T follicular helper cell (primary cell): Measurements from ENCODE around the gene CAVIN2.

Experiments used
- DNase-seq: peaks from one replicate; pipeline ENCODE4 v3.0.0-alpha.2; 2020; ENCODE audit warnings: low read depth

CAVIN2 gene

DNA sequence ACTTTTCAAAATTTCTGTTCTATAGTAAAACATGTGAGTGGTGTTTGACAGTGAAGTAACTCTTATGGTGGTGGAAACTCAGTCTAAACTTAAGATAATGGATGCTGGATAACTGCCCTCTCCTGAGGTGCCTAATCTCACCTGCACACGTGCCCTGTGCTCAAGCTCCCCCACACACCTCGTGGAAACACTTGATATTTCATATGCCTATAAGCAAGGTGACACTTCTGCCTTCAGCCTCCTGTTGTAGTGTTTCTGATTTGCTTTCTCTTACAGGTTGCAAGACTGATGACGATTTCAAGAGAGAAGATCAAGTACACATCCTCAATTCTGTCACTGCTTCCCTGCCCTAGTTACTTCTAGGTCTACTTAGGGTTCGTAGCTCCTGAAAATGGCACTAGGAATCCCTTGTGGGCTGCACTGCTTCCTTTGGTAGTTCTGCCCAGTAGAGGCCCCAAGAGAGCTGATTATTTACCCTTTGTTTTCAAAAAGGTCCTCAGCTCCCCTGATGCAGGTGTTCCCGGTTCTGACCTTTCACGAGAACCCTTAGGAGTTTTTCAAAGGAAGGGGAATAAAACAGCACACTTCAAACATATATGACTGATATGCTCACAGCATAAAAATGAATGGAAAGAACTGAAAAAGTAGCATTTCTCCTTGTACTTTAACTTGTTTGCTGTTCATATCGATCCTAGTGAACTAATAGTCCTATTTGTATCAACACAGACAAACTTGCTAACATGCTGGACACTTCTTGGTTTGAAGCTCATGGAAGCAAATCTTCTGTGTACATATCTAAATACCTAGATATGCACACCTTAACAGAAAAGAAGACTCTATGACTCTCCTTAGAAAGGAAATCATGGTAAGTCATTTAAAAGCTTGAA, 6.7 kb downstream of the CAVIN2 start:
- no peak for DNase-seq

DNA sequence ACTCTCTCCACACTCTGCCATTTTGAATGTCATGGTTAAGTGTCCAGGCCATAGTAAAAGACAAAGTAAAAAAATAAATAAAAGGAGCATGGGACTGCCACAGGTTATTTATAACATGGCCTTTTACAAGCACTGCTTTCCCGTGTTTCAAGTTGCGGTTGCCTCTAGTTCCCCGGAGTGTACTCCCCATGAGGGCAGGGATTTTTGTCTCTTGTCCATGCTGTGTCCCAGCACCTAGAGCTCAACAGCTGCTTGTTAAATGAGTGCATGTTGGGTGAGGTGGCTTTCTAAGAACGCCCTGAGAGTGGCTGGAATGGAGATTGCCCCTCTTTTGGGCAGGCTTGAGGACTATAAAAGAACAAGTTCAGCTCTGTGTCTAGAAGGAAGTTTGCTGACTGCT, 8.4 kb downstream of the CAVIN2 start:
- no peak for DNase-seq

DNA sequence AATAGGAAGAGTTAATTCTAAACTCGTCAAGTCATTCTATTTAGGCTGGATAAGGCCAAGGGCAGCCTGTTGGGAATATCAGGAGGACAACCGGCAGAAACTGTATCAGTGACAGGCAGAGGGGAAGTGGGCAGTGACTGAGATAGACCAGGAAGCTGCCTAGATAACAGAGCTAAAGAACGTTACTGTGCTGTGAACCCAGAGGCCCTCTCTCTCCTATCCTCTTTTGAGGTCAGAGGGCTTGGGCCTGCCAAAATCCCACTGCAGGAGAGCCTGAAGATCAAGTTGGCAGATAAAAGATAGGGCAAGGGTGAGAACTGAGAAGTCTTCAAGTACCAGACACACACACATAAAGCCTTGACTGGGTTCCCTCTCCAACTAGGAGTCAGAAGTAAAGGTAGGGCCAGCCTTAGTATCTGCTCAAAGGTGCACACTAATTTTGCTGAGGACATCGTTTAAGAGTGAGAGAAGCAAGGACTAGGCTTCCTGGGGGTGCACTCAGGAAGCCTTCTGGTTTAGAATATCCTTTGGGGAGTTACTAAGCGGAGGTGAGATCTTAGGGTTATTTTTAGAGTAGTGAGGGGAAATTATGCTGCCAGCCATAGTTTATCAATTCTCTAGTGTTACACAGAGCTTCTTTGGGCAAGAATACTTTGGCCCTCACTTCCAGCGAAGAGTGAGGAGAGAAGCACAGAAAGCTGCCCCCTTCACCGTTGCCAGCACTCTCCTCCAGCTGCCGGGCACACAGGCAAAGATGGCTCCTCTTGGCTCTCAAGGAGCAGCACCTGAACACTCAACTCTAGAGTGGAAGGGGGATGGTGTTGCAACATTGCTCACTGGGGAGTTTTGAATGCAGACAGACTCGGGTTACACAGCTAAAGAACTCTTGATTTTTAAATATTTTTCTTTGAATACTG, 9.8 kb downstream of the CAVIN2 start:
- no peak for DNase-seq

DNA sequence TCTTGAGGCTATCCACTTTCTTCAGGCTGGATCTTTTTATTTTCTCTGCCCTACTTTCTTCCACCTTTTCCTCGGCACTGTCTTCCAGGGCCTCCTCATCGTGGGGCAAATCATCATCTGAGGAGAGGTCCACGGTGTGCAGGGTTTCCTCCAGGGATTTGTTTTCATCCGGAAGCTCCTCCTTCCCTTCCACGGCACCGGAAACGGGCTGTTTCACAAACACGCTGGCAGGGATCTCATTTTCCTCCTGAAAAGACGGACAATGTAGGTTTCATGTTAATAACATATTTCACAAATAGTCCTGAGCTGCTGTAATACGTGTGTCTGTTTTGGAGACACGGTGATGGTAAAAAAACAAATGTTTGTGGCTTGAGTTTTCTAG, 10.4 kb downstream of the CAVIN2 start:
- DNase-seq, result no peak

DNA sequence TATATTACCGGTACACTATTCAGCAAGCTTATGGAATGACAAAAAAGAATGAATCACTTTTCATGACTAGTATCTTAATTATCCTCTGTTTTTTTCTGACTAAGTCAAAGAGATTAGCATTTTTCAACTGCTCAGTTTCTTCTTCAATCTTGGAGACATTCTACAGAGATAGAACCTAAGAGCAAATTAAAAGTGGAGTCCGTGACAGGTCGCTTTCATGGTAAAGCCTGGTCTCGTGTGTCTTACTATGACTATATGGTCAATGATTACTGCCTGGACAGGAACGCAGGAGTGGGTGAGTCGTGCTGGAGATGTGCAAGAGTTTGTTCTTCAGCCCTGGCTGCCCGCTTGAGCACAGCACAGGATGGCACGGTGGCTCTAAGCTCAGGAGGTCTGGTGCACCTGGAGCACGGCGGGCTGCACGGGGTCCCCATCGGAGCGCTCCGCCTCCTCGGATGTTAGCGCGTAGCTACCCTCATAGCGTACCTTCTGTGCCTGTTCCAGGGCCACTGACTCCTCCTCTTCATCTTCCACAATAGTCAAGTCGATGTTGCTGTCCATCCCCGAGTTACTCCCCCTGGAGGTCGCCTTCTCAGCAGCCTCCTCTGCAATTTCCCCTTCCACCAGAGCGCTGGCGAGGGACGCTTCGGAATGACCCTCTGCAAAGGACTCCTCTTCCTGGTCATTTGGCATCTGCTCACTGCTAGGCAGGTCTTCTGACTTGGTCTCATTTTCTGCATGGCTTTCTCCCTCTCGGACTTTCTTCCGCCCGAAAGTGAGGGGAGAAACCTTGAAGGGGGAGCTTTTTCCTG, 11.1 kb downstream of the CAVIN2 start:
- DNase-seq, result no peak

DNA sequence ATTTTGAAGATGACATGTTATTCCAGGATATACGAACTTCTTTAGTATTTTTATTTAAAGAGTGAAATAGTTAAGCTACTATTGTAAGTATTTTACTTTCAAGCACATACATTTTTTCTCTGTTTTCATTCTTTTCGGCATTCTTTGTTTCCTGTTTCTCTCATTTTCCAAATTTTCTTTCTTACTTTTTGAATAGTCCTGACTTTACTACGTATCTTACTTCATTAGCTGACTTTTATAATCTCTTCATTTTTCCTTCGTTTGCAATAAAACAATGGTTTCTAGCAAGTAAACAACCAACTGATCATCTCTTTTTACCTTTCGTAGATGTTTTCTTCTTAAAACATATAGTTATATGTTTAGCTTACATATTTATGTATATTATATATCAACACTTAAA, 11.8 kb downstream of the CAVIN2 start:
- DNase-seq, result no peak

DNA sequence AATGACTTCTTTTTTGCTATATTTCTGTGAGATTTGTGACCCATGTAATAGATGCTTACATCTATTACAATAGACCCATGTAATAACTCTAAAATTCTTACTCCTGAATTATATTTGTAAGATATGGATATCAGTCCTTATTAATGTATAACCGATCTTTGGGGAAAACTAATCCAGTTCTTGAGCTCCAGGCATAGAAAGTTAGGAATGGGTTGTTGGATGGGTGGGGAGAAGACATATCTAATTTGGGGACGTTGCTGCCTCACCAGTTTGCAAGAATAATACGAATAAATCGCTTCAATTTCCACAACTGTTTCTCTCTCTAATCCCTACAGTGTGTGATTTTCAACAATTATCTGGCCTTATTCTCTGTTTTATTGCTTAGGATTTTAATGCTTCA, 13.5 kb downstream of the CAVIN2 start:
- DNase-seq, result no peak

DNA sequence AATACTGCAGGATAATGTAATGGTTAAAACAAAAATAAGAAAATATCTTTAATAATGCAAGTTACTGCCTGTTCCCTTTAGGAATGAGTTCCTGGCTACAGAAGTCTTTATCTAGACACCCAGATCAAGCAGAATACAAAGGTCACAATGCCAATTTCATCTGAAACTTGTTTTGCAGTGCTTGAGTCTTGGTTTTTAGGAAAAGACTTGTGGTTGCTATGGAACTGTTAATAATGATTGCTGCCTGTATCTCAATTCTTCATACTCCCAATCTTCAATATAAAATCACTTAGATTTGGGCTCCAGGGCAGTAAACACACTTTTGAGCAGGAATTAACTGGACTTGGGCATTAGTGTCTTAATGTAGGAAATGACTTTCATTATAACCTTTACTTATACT, 14.2 kb downstream of the CAVIN2 start:
- DNase-seq, result no peak

DNA sequence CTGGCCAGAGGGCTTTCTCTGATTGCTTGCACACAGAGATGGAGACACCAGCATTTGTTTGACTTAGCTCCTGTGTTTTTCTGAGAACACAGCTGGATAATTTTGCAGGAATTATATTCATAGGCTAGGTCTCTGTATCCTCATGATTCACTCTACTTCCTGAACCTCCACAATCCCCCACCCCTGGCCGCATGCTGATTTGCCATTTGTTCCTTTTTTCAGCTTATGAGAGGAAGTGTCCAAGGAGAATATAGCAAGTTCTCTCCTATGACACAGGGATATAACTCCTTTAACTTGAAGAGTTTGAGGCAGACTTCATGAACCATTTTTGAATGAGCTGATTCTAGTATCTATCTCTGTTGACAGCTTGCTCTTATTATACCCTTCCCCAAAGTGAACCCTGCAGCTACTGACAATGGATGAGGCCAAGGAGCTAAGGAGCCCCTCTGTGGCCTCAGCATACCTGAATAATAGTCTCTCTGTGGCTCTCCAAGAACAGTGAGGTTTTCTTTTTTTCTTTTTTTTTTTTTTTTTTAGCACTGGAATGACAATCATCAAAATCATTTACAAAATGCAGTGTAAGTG, 15.4 kb downstream of the CAVIN2 start:
- DNase-seq, result no peak

DNA sequence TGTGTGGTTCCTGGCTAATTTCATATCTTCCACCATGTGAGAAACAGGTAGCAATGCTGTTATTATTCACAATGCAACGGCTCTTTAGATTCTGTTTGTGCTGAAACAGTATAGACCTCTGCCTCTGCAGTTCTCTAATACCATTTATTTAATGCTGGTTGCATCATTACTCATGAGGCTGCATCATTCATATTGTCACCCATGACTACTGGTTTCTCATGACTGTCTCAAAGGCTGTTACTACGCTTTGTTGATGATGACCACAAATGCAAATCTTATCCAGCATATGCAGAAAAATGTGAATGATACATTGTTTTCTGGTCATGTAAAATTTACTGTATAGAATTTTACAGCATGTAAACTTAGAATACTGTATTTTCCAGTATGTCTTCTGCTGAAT, 22.5 kb downstream of the CAVIN2 start:
- DNase-seq, result no peak

DNA sequence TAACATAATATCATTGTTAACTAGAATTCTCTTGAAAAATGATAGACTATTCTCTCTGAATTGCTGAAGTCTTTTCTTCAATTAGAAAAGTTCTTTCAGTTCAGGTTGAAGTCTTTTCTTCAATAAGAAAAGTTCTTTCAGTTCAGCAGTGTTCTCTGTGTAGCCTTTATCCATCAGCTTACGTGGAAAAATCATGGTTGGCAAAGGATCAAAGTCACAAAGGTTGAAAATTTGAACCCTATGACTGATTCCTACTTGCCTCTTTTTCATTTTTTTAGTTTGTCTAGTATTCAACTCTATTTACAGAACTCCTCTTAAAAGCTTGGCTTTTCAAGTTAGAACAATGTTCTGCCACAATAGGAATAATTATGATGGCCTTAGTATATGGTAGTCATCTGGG, 25.8 kb downstream of the CAVIN2 start:
- no peak for DNase-seq

DNA sequence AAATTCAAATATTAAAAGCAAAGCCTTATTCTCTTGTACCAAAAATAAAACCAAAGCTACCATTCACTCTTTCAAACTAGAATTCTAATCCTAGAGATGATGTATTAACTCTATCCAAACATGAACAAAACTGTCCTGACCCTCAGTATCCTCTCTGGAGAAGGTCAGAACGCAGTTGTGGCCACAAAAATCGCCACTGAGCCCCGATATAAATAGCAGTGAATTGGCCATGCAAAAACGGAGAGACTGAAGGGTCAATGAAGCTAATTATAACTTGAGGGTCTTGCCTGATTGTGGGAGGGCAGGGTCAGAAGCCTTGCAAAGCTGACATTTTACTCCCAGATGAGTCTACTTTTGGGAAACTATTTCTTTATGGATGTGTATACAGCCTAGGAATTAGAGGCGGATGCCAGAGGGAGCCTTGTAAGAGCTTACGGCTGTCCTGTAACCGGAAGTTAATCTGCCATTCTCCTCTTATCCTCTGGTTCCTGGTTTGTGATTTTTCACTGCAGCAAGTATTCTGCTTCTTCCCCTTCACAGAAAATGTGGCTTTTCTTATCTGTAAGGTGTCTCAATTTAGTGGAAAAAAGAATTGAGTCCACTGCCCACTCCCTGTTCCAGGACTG, 28.1 kb downstream of the CAVIN2 start:
- no peak for DNase-seq

DNA sequence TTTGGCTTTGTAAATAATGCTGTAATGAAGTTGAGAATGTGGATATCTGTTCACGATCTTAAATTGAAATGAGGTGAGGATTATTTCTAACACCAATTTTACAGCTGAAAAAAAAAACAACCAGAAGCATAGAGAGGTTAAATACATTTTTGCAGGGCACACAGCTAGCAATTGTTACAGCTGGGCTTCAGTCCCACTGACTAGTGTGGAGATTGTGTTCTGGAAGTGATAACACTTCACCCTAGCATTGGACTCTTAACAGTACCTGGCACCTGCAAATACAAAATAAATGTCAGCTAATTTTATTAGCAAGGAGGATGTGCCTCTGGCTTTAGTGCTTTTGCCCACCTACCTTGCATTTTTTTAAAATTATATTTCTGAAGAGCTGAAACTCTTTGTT, 28.8 kb downstream of the CAVIN2 start:
- DNase-seq, result no peak

DNA sequence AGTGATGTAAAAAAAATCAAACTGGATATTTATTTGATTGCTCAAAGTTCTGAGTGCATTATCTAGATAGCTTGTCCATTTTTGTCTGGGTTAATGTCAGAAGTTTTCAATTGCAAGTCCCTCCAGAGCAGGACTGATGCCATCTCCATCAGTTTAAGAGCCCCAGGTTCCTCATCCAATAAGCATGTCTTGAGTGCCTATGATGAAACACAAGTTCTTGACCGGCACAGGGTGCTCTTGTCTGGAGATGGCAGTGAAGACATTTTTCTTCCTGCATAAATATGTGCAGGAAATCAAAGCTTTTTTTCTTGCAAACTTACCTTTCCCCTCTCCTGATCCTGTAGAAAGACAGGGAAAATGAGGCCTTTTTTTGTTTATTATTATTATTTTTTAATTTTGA, 31.9 kb downstream of the CAVIN2 start:
- no peak for DNase-seq

DNA sequence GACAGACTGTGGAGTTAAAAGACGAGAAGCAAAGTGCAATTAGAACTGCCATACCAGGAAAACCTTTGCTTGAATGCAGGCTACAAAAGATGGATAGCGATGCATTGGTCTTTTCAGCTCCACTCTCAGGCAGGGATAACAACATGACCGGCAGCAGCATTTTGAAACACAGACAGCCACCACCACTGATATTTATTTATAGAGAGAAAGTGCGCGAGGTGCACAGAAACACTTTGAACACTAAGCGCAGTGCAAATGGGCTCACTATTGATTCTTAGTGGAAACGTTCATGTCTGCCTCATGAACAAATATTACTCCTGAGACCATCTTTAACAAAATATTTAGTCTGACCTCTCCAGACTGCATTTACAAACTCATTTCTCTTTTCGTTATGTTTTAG, 32.9 kb downstream of the CAVIN2 start:
- DNase-seq, result no peak

DNA sequence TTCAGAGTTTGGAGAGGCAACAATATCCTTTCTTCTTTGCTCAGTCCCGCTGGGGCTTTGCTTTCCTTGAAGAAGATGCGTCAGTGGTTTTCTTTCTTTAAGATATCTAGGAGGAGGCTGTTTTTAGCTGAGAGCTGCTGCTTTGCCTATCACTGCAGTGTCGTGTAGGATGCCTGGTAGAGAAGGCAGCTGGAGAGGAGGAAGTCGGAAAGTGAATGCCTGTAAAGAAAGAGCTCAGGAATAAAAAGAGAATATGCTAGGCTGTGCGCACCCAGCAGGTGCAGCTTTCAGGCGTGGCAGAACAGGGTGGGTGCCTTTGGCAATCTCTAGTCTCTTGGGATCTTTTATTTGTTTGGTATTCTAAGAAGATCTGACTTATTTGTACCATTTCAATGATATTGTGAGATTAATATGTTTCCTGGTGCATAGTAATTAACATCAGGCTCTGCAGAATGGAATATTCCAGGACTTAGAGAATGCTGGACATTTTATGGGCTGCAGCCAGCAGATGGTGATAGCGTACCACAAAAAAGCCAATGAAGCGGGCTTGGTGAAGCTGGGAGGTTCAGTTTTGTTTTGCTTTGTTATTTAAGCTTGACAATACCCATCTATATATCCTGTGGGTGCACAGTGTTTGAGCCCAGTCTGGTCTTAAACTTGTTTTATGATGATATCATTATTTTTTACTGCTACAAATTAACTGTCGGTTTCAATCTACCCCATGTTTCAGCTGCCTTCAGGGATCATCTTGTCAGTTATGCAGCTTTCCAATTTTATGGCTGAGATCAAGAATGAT, 34.9 kb downstream of the CAVIN2 start:
- DNase-seq, result no peak

DNA sequence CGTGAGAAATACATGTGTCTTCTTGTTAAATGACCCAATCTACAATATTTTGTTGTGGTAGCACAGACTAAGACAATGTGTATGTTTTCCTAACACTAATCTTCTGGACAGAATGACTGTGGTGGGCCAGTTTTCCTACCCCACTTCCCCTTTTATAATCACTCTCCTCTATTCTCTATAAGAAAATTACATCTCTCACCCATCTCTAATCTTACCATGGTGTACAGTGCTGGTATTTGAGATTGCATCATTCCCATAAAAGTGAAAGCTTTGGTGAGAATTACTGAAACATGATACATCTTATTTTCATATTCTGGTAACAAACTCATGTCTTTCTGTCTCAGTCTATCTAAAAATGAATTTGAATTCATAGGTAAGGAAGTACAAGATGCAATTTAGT, 40.5 kb downstream of the CAVIN2 start:
- DNase-seq, result no peak

DNA sequence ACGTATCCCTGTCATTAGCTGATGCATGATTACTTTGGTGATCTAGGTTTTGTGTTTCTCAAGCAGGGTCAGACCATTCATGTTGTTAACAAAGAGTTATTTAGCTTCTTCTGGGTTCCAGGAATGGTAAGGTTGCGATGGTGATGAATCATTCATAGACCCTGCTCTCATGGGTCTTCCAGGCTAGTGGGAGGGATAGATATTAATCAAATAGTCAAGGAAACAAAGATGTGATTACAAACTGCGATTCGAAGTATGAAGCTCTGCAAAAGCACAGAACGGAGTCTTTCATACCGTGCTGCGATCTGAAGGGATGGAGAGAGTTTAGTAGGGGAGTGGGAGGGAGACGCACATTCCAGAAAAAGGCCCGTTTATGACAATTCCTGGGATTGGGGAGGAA, 42.1 kb downstream of the CAVIN2 start:
- DNase-seq, result no peak

DNA sequence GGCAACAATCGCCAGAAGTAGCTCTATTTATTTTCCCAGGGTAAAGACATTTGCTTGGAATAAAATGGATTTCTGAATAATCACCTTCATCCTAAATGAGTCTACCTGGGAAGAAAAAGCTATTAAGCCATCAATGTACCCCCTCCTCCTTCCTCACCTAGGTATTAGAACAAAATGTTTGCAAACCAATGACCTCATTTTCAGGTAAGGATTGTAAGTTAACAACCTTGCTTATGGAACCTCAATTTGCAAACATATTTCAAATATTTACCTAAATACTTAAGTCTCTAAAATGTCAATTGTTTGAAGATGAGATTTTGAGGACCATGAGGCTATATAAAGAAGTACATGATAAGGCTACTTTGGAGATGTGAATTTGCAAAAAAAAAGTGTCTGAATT, 43.9 kb downstream of the CAVIN2 start:
- DNase-seq, result no peak

DNA sequence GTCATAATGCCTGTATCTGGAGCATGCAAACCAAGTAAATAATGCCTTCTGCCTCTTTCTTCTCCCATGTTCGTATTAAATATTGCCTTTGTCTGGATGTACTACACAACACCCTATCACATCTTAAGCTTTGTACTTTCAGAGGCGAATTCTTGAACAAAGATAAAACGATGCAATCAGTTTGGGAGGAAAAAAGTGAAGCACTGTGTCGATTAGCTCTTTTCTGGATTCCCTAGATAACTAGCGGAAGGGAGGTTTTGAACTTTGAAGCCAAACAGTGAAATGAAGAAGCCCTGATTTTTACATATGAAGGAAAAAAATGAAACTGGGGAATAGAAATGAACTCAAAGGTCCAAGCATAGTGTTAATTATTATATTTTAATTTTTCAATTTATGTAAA, 44.7 kb downstream of the CAVIN2 start:
- DNase-seq, result no peak

DNA sequence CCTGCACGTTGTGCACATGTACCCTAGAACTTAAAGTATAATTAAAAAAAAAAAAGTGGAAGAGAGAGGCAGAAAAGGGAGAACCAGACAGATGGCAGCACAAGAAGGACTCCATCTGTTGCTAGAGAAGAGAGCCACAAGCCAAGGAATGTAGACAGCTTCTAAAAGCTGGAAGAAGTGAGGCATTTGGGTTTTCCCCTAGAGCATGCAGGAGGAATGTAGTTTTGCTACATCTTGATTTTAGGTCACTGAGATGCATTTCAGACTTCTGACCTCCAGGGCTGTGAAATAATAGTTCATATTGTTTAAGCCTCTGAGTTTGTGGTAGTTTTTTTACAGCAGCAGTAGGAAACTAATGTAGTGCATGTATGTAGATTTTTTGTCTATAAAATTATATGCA, 46.0 kb downstream of the CAVIN2 start:
- DNase-seq, result no peak
